ENCODE results near the gene IFNGR1. TPM values are rescaled to one million over a fixed set of nuclear protein-coding genes. Genes with fewer than 3 reads are reported as not detected.
A peak's percentile ranks its signal among the peaks of the same experiment; 100 is the strongest.

IFNGR1 gene
- polyA plus RNA-seq, 2 of the 4 experiments (the other 2 are of a cell fraction) = 31.2 to 54.9 TPM

GRCh38 chr6:137229075-137229759 is 10.0 kb upstream of the IFNGR1 start:
- ChIA-PET CTCF (interaction anchor here (0.6 kb wide), 1 partner anchor 8 kb away, joined by 3 read pairs; no protein-coding TSS in a partner anchor), POLR2A (no interaction called here)
- ATAC-seq = no peak
- FAIRE-seq = no peak
- WGBS (ENCODE audit: missing lambda C conversion rate) = 86% methylated on average over 3 of the region's 3 CpGs
- Histone ChIP-seq H3K9me3 (no peaks in the 10 kb centered on the region), H3K4me2 (no peak overlapping the region), H3K27ac (peak overlapping the region in 1 of 2 experiments; percentile 32; a peak in 2 of 6 replicates), H3K4me3 (no peak overlapping the region), H3K4me1 (peaks cover 23% of the 10 kb centered on the region)
- DNase-seq (ENCODE audit: low read depth in 1 of 2, low spot score in 1 of 2) = no peak
- TF ChIP-seq FOSL2 (IDR thresholded peaks at IDR 0.05) (no peak), FOSL2 (CRISPR knock-in tag; IDR thresholded peaks at IDR 0.05) (no peak), CHD4 (IDR thresholded peaks at IDR 0.05; ENCODE audit: borderline replicate concordance) (no peak), ELK1 (IDR thresholded peaks at IDR 0.05; ENCODE audit: low read depth, low read length) (no peak), FOSB (CRISPR knock-in tag; IDR thresholded peaks at IDR 0.05) (no peak)

- no peak for ATAC-seq
- POLR2A ChIA-PET = no interaction called here
Measured at GRCh38 chr6:137227871-137228302, 8.7 kb upstream of the IFNGR1 start.

More at GRCh38 chr6:137227871-137228302, 8.7 kb upstream of the IFNGR1 start:
- H3K27ac ChIP-seq = peak overlapping the region; percentile 27 to 34; a peak in 2 of 6 replicates
- peaks cover 22% of the 10 kb centered on the region for H3K4me1 ChIP-seq
- 60% methylated on average over 4 of the region's 4 CpGs for WGBS (ENCODE audit: missing lambda C conversion rate)
- CTCF ChIA-PET = no interaction called here
- no peak overlapping the region for H3K4me2 ChIP-seq
- no peaks in the 10 kb centered on the region for H3K9me3 ChIP-seq
- DNase-seq (ENCODE audit: low read depth in 1 of 2, low spot score in 1 of 2) (no peak), FAIRE-seq (no peak)
- no peak for TF ChIP-seq FOXS1 (CRISPR knock-in tag; IDR thresholded peaks at IDR 0.05)
- TF ChIP-seq FOSL2 (IDR thresholded peaks at IDR 0.05) = no peak
- TF ChIP-seq FOSL2 (CRISPR knock-in tag; IDR thresholded peaks at IDR 0.05) = no peak
- no peak for TF ChIP-seq HOXB5 (CRISPR knock-in tag; IDR thresholded peaks at IDR 0.05)
- TF ChIP-seq REST (IDR thresholded peaks at IDR 0.05) = no peak
- TF ChIP-seq CBX8 (IDR thresholded peaks at IDR 0.05) = no peak
- TF ChIP-seq KDM5A (IDR thresholded peaks at IDR 0.05) = no peak
- TF ChIP-seq HES2 (IDR thresholded peaks at IDR 0.05) = no peak
- no peak for TF ChIP-seq E2F6 (IDR thresholded peaks at IDR 0.05; ENCODE audit: borderline replicate concordance, low read depth)
- TF ChIP-seq SREBF2 (IDR thresholded peaks at IDR 0.05) = no peak
- no peak for TF ChIP-seq TFCP2L1 (CRISPR knock-in tag; IDR thresholded peaks at IDR 0.05)
- TF ChIP-seq POLR2AphosphoS2 (conservative IDR thresholded peaks at IDR 0.05; ENCODE audit: low read length) = no peak
- no peak for TF ChIP-seq ATOH8 (CRISPR knock-in tag; IDR thresholded peaks at IDR 0.05; ENCODE audit: low read depth)
- no peak for TF ChIP-seq JUN (IDR thresholded peaks at IDR 0.05)
- no peak for TF ChIP-seq CEBPB (IDR thresholded peaks at IDR 0.05)
- TF ChIP-seq BCL3 (IDR thresholded peaks at IDR 0.05) = no peak
- TF ChIP-seq NR3C1 (IDR thresholded peaks at IDR 0.05) = no peak
- H3K4me3 ChIP-seq = no peak overlapping the region
